Liver (tissue), 3 donors: ENCODE measurements around the gene WWOX.

Source experiments
- EGR1 ChIP-seq, 2 donors: IDR thresholded peaks; 2 replicates each; pipeline ENCODE4 v1.6.1; 2016 to 2018; ENCODE audit warnings: antibody characterized with exemption in 2 of 2, low read depth in 2 of 2
- GABPA ChIP-seq, 2 donors: IDR thresholded peaks in 1 of 2; conservative IDR thresholded peaks in 1 of 2; 2 replicates each; pipeline ENCODE4 v1.6.1; 2016; ENCODE audit warnings: antibody characterized with exemption in 2 of 2, mild to moderate bottlenecking in 1 of 2, moderate library complexity in 1 of 2
- HNF4A ChIP-seq, 2 donors: conservative IDR thresholded peaks; 2 replicates each; pipeline ENCODE4 v1.6.1; 2016; ENCODE audit warnings: antibody characterized with exemption in 2 of 2, mild to moderate bottlenecking in 2 of 2
- HNF4G ChIP-seq: IDR thresholded peaks from 2 replicates; pipeline ENCODE4 v1.6.1; 2016; ENCODE audit warnings: antibody characterized with exemption
- NR2F2 ChIP-seq: IDR thresholded peaks from 2 replicates; pipeline ENCODE4 v1.6.1; 2016; ENCODE audit warnings: antibody characterized with exemption
- RAD21 ChIP-seq, 2 donors: IDR thresholded peaks; 2 replicates each; pipeline ENCODE4 v1.6.1; 2016; ENCODE audit warnings: antibody characterized with exemption in 2 of 2, mild to moderate bottlenecking in 2 of 2
- SP1 ChIP-seq: IDR thresholded peaks from 2 replicates; pipeline ENCODE4 v1.6.1; 2018; ENCODE audit warnings: antibody characterized with exemption, mild to moderate bottlenecking
- YY1 ChIP-seq: IDR thresholded peaks from 2 replicates; pipeline ENCODE4 v1.6.1; 2016; ENCODE audit warnings: antibody characterized with exemption, mild to moderate bottlenecking
- TF ChIP-seq, protein P1 (sequence below): fragments of 150-350 bp; IDR thresholded peaks from 2 replicates; pipeline ENCODE4 v1.5.1; 2017; ENCODE audit warnings: improper control_type of control experiment, low read depth, low read length; ENCODE audit not compliant: missing input control
- TF ChIP-seq, protein P2 (sequence below): IDR thresholded peaks from 2 replicates; pipeline ENCODE4 v1.6.1; 2016; ENCODE audit warnings: antibody characterized with exemption
- TF ChIP-seq, protein P3 (sequence below): IDR thresholded peaks from 2 replicates; pipeline ENCODE4 v1.6.1; 2016; ENCODE audit warnings: antibody characterized with exemption, mild to moderate bottlenecking
- TF ChIP-seq, protein P4 (sequence below): IDR thresholded peaks from 2 replicates; pipeline ENCODE4 v1.6.1; 2016; ENCODE audit warnings: antibody characterized with exemption
- donor health status: healthy.
- donor health status: healthy.

DNA sequence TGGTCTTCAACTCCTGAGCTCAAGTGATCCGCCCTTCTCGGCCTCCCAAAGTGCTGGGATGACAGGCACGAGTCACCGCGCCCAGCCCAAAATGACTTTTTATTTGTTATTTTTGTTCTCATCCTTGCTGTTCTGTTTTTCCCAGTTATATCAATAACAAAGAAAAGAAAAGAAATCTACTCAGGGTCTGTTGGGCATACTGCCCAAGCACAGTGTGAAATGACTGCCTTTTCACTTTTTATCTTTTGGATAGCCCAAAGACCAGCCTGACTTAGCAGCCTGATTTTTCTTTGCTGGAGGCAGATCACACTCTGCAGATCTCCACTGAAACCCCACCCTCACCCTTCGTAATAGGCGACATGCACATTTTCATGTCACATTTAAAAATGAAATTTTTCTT is 1007.8 kb downstream of the WWOX start:
- TF ChIP-seq, protein P1, sequence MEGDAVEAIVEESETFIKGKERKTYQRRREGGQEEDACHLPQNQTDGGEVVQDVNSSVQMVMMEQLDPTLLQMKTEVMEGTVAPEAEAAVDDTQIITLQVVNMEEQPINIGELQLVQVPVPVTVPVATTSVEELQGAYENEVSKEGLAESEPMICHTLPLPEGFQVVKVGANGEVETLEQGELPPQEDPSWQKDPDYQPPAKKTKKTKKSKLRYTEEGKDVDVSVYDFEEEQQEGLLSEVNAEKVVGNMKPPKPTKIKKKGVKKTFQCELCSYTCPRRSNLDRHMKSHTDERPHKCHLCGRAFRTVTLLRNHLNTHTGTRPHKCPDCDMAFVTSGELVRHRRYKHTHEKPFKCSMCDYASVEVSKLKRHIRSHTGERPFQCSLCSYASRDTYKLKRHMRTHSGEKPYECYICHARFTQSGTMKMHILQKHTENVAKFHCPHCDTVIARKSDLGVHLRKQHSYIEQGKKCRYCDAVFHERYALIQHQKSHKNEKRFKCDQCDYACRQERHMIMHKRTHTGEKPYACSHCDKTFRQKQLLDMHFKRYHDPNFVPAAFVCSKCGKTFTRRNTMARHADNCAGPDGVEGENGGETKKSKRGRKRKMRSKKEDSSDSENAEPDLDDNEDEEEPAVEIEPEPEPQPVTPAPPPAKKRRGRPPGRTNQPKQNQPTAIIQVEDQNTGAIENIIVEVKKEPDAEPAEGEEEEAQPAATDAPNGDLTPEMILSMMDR = no peak
- TF ChIP-seq, protein P2, sequence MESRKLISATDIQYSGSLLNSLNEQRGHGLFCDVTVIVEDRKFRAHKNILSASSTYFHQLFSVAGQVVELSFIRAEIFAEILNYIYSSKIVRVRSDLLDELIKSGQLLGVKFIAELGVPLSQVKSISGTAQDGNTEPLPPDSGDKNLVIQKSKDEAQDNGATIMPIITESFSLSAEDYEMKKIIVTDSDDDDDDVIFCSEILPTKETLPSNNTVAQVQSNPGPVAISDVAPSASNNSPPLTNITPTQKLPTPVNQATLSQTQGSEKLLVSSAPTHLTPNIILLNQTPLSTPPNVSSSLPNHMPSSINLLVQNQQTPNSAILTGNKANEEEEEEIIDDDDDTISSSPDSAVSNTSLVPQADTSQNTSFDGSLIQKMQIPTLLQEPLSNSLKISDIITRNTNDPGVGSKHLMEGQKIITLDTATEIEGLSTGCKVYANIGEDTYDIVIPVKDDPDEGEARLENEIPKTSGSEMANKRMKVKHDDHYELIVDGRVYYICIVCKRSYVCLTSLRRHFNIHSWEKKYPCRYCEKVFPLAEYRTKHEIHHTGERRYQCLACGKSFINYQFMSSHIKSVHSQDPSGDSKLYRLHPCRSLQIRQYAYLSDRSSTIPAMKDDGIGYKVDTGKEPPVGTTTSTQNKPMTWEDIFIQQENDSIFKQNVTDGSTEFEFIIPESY = no peak
- TF ChIP-seq, protein P3, sequence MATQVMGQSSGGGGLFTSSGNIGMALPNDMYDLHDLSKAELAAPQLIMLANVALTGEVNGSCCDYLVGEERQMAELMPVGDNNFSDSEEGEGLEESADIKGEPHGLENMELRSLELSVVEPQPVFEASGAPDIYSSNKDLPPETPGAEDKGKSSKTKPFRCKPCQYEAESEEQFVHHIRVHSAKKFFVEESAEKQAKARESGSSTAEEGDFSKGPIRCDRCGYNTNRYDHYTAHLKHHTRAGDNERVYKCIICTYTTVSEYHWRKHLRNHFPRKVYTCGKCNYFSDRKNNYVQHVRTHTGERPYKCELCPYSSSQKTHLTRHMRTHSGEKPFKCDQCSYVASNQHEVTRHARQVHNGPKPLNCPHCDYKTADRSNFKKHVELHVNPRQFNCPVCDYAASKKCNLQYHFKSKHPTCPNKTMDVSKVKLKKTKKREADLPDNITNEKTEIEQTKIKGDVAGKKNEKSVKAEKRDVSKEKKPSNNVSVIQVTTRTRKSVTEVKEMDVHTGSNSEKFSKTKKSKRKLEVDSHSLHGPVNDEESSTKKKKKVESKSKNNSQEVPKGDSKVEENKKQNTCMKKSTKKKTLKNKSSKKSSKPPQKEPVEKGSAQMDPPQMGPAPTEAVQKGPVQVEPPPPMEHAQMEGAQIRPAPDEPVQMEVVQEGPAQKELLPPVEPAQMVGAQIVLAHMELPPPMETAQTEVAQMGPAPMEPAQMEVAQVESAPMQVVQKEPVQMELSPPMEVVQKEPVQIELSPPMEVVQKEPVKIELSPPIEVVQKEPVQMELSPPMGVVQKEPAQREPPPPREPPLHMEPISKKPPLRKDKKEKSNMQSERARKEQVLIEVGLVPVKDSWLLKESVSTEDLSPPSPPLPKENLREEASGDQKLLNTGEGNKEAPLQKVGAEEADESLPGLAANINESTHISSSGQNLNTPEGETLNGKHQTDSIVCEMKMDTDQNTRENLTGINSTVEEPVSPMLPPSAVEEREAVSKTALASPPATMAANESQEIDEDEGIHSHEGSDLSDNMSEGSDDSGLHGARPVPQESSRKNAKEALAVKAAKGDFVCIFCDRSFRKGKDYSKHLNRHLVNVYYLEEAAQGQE = no peak
- TF ChIP-seq RAD21 (IDR thresholded peaks at IDR 0.05) (no peak), SP1 (no peak), GABPA (IDR thresholded peaks at IDR 0.05 in 1 of 2, conservative IDR thresholded peaks at IDR 0.05 in 1 of 2) (no peak), YY1 (no peak), NR2F2 (no peak), HNF4G (no peak), HNF4A (conservative IDR thresholded peaks at IDR 0.05) (no peak), EGR1 (IDR thresholded peaks at IDR 0.05; ENCODE audit: low read depth in 2 of 2) (no peak)
- TF ChIP-seq, protein P4, sequence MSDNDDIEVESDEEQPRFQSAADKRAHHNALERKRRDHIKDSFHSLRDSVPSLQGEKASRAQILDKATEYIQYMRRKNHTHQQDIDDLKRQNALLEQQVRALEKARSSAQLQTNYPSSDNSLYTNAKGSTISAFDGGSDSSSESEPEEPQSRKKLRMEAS = no peak
